ENCODE measurements around the gene PDGFC. TPM values are rescaled to one million over a fixed set of nuclear protein-coding genes. Genes with fewer than 3 reads are reported as not detected.

Gene PDGFC, protein sequence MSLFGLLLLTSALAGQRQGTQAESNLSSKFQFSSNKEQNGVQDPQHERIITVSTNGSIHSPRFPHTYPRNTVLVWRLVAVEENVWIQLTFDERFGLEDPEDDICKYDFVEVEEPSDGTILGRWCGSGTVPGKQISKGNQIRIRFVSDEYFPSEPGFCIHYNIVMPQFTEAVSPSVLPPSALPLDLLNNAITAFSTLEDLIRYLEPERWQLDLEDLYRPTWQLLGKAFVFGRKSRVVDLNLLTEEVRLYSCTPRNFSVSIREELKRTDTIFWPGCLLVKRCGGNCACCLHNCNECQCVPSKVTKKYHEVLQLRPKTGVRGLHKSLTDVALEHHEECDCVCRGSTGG
- 31.3 TPM for total RNA-seq
- long read RNA-seq, full-length matches to known transcripts: 29 of 40 reads
- long read RNA-seq, partial matches to known transcripts: 0 of 40 reads
- long read RNA-seq, other reads (novel, unspliced or antisense): 11 of 40 reads

DNA sequence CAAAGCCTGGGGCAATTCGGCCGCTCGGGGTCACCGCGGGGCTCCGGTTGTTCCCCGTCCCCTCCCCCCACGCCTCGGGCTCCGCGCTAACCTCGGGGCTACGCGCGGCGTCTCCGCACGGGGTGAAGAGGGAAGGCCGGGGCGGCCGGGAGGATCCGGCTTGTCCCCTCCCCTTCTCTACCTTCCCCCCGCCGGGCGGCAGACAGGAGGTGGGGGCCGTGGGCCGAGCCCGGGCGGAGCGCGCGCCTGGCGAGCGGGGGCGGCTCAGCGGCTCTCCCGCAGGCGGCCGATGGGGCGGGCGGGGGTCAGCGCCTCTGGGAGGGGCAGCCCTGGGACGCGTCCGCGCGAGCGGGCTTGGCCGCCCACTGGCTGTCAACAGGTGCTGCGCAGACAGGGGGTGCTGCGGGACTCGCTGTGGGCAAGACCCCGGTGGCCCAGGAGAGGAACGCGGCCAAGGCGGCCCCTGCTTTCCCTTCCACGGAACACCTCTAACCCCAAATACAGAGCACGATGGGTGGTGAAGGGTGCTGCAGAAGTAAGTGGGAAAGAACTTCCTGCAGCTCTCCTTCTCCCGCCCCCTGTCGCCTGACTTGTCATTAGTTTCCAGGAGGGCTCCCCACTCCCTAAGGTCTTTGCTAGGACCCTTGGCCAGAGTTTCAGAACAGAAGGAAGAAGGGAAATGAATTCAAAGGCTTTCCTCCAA lies at the start of gene PDGFC:
Gene PDGFC, minus strand, starts transcription at position 124 of the 703 bp plus-strand sequence. CDS start 896 bp downstream, outside the sequence.
- H3K36me3 ChIP-seq: no peaks in the 10 kb centered on the region
- H3K4me3 ChIP-seq: peak within 1 kb of the TSS; percentile 70
- H3K9me3 ChIP-seq: no peaks in the 10 kb centered on the region
- DNase-seq (peak; percentile 95), ATAC-seq (peak; percentile 93)
- intact Hi-C loops (cut with DNase I): no loop called here
- no peaks in the 10 kb centered on the region for H3K27me3 ChIP-seq
- peak within 1 kb of the TSS; percentile 84 for H3K27ac ChIP-seq
- H3K4me1 ChIP-seq: peaks cover 23% of the 10 kb centered on the region
- peak; percentile 38 for TF ChIP-seq CTCF (IDR thresholded peaks at IDR 0.05)

- no peak for TF ChIP-seq CTCF (IDR thresholded peaks at IDR 0.05)
- no peak overlapping the region for H3K4me3 ChIP-seq
- H3K4me1 ChIP-seq: no peaks in the 10 kb centered on the region
- H3K27ac ChIP-seq: no peak overlapping the region
- DNase-seq (no peak), ATAC-seq (peak; percentile 43)
- intact Hi-C loops (cut with DNase I): no loop called here
- no peaks in the 10 kb centered on the region for H3K9me3 ChIP-seq
- no peaks in the 10 kb centered on the region for H3K36me3 ChIP-seq
- no peaks in the 10 kb centered on the region for H3K27me3 ChIP-seq
Observed at GRCh38 chr4:157020882-157021281, 49.3 kb upstream of the PDGFC start.

- Histone ChIP-seq H3K27ac (no peak overlapping the region), H3K36me3 (no peaks in the 10 kb centered on the region), H3K4me3 (no peak overlapping the region), H3K4me1 (no peaks in the 10 kb centered on the region), H3K9me3 (no peaks in the 10 kb centered on the region), H3K27me3 (no peaks in the 10 kb centered on the region)
- ATAC-seq (no peak), DNase-seq (no peak)
- no peak for TF ChIP-seq CTCF (IDR thresholded peaks at IDR 0.05)
- intact Hi-C loops (cut with DNase I): no loop called here
Observed at GRCh38 chr4:157018920-157019490, 47.4 kb upstream of the PDGFC start.

GRCh38 chr4:157014621-157015591 lies 43.3 kb upstream of the PDGFC start:
- intact Hi-C loops (cut with DNase I): no loop called here
- no peaks in the 10 kb centered on the region for H3K27me3 ChIP-seq
- TF ChIP-seq CTCF (IDR thresholded peaks at IDR 0.05): no peak
- DNase-seq (no peak), ATAC-seq (no peak)
- no peaks in the 10 kb centered on the region for H3K4me1 ChIP-seq
- no peaks in the 10 kb centered on the region for H3K9me3 ChIP-seq
- H3K36me3 ChIP-seq: no peaks in the 10 kb centered on the region
- H3K4me3 ChIP-seq: no peak overlapping the region
- no peak overlapping the region for H3K27ac ChIP-seq

DNA sequence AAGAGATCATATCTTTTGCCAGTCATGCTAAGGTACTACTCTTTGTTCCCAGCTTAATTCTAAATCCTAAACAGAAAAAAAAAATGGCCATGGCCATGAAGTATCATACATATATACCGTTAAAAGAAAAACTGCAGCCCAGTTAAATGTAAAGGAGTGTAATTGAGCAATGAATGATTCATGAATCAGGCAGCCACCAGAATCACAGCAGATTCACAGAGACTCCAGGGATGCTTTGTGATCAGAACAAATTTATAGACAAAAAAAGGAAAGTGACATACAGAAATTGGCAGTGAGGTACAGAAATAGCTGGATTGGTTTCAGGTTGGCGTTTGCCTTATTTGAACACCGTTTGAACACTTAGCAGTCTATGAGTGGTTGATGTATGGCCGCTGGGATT lies 42.1 kb upstream of the PDGFC start:
- Histone ChIP-seq H3K4me1 (no peaks in the 10 kb centered on the region), H3K27ac (no peak overlapping the region), H3K27me3 (no peaks in the 10 kb centered on the region), H3K4me3 (no peak overlapping the region), H3K36me3 (no peaks in the 10 kb centered on the region), H3K9me3 (no peaks in the 10 kb centered on the region)
- TF ChIP-seq CTCF (IDR thresholded peaks at IDR 0.05): no peak
- ATAC-seq (no peak), DNase-seq (no peak)
- intact Hi-C loops (cut with DNase I): no loop called here
